ENCODE data around the gene ROPN1L. TPM values are rescaled to one million over a fixed set of nuclear protein-coding genes. Genes with fewer than 3 reads are reported as not detected.

The ROPN1L gene
- total RNA-seq, 2 donors from 2014 or later, result 1.3 to 4.3 TPM

Small RNAs within 50 kb of the gene (microRNA-seq; reads per million reads assigned to microRNA genes)
- gene MIR6131 (ENCODE audit: borderline number of aligned reads in 2 of 2, borderline replicate concordance in 2 of 2), result 0 reads per million in 2 donors

Small RNAs within 50 kb of the gene (small RNA-seq; reads per million reads assigned to genes)
- not detected for gene MIR6131

Other genes with a start within 250 kb of the ROPN1L start
- gene ATPSCKMT, start 192.0 kb upstream of the ROPN1L start, total RNA-seq, result 10 to 100 TPM in 1 of 2 donors, 1 to 10 TPM in 1; 4.6 to 13.2 TPM
- gene CCT5, start 191.6 kb upstream of the ROPN1L start, total RNA-seq, result 10 to 100 TPM; 45.4 to 76.1 TPM
- 1 to 10 TPM; 4.4 to 4.9 TPM for gene CMBL, start 134.0 kb upstream of the ROPN1L start, total RNA-seq
- gene MARCHF6, start 88.2 kb upstream of the ROPN1L start, total RNA-seq, result 100 to 1,000 TPM in 1 of 2 donors, 10 to 100 TPM in 1; 76.5 to 116 TPM
- 1 to 10 TPM; 2.3 to 3.9 TPM for gene ANKRD33B, start 122.2 kb downstream of the ROPN1L start, total RNA-seq

Measured in body of pancreas (tissue), 4 donors.